ENCODE data around the gene KLF17. TPM values are rescaled to one million over a fixed set of nuclear protein-coding genes. Genes with fewer than 3 reads are reported as not detected.

KLF17 gene
- total and polyA plus RNA-seq, 2 experiments from 2014 or later: not detected

DNA sequence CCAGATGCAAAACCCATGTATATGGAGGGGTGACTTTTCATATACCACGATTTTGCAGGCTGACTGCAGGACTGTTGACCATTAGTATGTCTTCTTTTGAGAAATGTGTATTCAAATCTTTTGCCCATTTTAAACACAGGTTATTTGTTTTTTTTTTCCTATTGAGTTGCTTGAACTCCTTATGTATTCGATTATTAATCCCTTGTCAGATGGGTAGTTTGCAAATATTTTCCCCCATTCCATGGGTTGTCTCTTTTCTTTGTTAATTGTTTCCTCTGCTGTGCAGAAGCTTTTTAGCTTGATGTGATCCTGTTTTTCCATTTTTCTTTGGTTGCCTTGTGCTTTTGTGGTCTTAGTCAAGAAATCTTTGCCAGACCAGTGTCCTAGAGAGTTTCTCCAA lies 24.6 kb upstream of the KLF17 start:
- Histone ChIP-seq H4K20me1 (ENCODE audit: insufficient read depth, poor library complexity, severe bottlenecking) (no peaks in the 10 kb centered on the region), H3K27me3 (no peaks in the 10 kb centered on the region), H2AFZ (no peak overlapping the region), H3K4me2 (no peak overlapping the region), H3K79me2 (no peaks in the 10 kb centered on the region), H3K27ac (no peak overlapping the region), H3K4me3 (no peak overlapping the region), H3K4me1 (ENCODE audit: insufficient read depth) (no peaks in the 10 kb centered on the region), H3K9me2 (replicated peaks; ENCODE audit: insufficient read depth) (no peaks in the 10 kb centered on the region), H3K36me3 (replicated peaks; ENCODE audit: insufficient read depth, low read depth) (no peaks in the 10 kb centered on the region), H3K9me3 (ENCODE audit: low read depth) (no peaks in the 10 kb centered on the region)
- TF ChIP-seq EZH2phosphoT487 (IDR thresholded peaks at IDR 0.05; ENCODE audit: low read depth, severe bottlenecking, unreplicated experiment) (no peak), EZH2 (IDR thresholded peaks at IDR 0.05; ENCODE audit: borderline replicate concordance) (no peak)
- TF ChIP-seq, protein P1, sequence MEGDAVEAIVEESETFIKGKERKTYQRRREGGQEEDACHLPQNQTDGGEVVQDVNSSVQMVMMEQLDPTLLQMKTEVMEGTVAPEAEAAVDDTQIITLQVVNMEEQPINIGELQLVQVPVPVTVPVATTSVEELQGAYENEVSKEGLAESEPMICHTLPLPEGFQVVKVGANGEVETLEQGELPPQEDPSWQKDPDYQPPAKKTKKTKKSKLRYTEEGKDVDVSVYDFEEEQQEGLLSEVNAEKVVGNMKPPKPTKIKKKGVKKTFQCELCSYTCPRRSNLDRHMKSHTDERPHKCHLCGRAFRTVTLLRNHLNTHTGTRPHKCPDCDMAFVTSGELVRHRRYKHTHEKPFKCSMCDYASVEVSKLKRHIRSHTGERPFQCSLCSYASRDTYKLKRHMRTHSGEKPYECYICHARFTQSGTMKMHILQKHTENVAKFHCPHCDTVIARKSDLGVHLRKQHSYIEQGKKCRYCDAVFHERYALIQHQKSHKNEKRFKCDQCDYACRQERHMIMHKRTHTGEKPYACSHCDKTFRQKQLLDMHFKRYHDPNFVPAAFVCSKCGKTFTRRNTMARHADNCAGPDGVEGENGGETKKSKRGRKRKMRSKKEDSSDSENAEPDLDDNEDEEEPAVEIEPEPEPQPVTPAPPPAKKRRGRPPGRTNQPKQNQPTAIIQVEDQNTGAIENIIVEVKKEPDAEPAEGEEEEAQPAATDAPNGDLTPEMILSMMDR (IDR thresholded peaks at IDR 0.05; ENCODE audit: poor library complexity): no peak
- DNase-seq (ENCODE audit: low spot score): no peak
- WGBS (ENCODE audit: low lambda C conversion rate, missing lambda C conversion rate): 88% methylated on average over 2 of the region's 2 CpGs

DNA sequence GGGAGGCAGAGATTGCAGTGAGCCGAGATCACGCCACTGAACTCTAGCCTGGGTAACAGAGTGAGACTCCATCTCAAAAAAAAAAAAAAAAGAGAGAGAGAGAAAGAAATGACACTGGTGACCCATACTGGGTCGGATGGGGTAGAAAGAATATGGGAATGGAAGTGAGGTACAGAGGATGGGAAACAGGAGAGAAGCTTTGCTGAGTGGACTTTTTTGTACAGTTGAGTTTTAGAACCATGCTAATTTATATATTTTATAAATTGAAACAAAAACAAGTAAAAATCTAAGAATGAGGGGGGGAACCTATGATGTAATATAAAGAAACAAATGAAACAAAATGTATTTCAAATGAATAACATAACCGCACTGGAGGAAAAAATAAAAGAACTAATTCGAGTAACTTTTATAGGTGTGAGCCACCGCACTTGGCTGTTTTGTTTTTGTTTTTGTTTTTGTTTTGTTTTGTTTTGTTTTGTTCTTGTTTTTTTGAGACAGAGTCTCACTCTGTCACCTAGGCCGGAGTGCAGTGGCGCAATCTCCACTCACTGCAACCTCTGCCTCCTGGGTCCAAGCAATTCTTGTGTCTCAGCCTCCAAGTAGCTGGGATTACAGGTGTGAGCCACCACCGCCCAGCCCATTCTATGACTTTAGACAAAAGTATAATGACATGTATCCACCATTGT lies 18.3 kb upstream of the KLF17 start:
- no peaks in the 10 kb centered on the region for H3K9me3 ChIP-seq (ENCODE audit: low read depth)
- H3K27ac ChIP-seq: no peak overlapping the region
- TF ChIP-seq, protein P1 (IDR thresholded peaks at IDR 0.05; ENCODE audit: poor library complexity): no peak
- TF ChIP-seq EZH2 (IDR thresholded peaks at IDR 0.05; ENCODE audit: borderline replicate concordance) (no peak), EZH2phosphoT487 (IDR thresholded peaks at IDR 0.05; ENCODE audit: low read depth, severe bottlenecking, unreplicated experiment) (no peak)
- no peaks in the 10 kb centered on the region for H3K27me3 ChIP-seq
- no peak for DNase-seq (ENCODE audit: low spot score)
- no peak overlapping the region for H3K4me2 ChIP-seq
- H3K79me2 ChIP-seq: no peaks in the 10 kb centered on the region
- H3K4me3 ChIP-seq: no peak overlapping the region
- no peaks in the 10 kb centered on the region for H4K20me1 ChIP-seq (ENCODE audit: insufficient read depth, poor library complexity, severe bottlenecking)
- H3K4me1 ChIP-seq (ENCODE audit: insufficient read depth): no peaks in the 10 kb centered on the region
- H3K9me2 ChIP-seq (replicated peaks; ENCODE audit: insufficient read depth): no peaks in the 10 kb centered on the region
- H2AFZ ChIP-seq: no peak overlapping the region
- no peaks in the 10 kb centered on the region for H3K36me3 ChIP-seq (replicated peaks; ENCODE audit: insufficient read depth, low read depth)
- WGBS (ENCODE audit: low lambda C conversion rate, missing lambda C conversion rate): 92% methylated on average over 9 of the region's 9 CpGs

DNA sequence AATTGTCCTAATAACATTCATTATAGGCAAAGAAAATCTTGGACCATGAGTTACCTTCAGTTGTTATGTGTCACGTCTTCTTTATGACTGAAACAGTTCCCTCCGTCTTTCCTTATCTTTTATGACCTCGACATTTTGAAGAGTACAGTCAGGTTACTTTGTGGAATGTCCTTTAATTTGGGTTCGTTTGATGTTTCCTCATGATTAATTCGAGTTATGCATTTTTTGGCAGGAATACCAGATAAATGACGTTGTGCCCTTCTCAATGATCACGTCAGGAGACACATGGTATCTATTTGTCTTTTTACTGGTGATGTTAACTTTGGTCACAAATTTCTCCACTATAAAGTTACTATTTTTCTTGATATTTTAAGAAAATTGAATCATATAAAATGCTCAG lies 17.3 kb upstream of the KLF17 start:
- H3K4me2 ChIP-seq: no peak overlapping the region
- H3K9me3 ChIP-seq (ENCODE audit: low read depth): no peaks in the 10 kb centered on the region

More for the DNA sequence above, 17.3 kb upstream of the KLF17 start:
- 66% methylated on average over 7 of the region's 7 CpGs for WGBS (ENCODE audit: low lambda C conversion rate, missing lambda C conversion rate)
- no peak overlapping the region for H2AFZ ChIP-seq
- H4K20me1 ChIP-seq (ENCODE audit: insufficient read depth, poor library complexity, severe bottlenecking): no peaks in the 10 kb centered on the region
- DNase-seq (ENCODE audit: low spot score): no peak
- no peaks in the 10 kb centered on the region for H3K36me3 ChIP-seq (replicated peaks; ENCODE audit: insufficient read depth, low read depth)
- H3K9me2 ChIP-seq (replicated peaks; ENCODE audit: insufficient read depth): no peaks in the 10 kb centered on the region
- no peak for TF ChIP-seq EZH2phosphoT487 (IDR thresholded peaks at IDR 0.05; ENCODE audit: low read depth, severe bottlenecking, unreplicated experiment)
- TF ChIP-seq EZH2 (IDR thresholded peaks at IDR 0.05; ENCODE audit: borderline replicate concordance): no peak
- TF ChIP-seq, protein P1 (IDR thresholded peaks at IDR 0.05; ENCODE audit: poor library complexity): no peak
- H3K27ac ChIP-seq: no peak overlapping the region
- H3K4me3 ChIP-seq: no peak overlapping the region
- H3K27me3 ChIP-seq: peaks cover 4% of the 10 kb centered on the region
- H3K4me1 ChIP-seq (ENCODE audit: insufficient read depth): no peaks in the 10 kb centered on the region
- H3K79me2 ChIP-seq: no peaks in the 10 kb centered on the region

Data from hepatocyte (in vitro differentiated cells).